IMR-90 (cell line): ENCODE data around the gene MAML3. TPM values are rescaled to one million over a fixed set of nuclear protein-coding genes. Genes with fewer than 3 reads are reported as not detected.

ENCODE experiments used
- ATAC-seq: fragments of 200-7000 bp; cut with Tn5 transposase; 2 replicates; pipeline ENCODE4 v1.9.1; 2020; ENCODE audit warnings: low read depth, mild to moderate bottlenecking, moderate library complexity
- BruUV-seq: library from RNA; stranded (reverse); fragments of 400-500 nt; replicated peaks from 2 replicates; lab custom pipeline; 2021; lab: Mats Ljungman, UMichigan
- CTCF ChIA-PET: fragments of 300-600 bp; formaldehyde crosslinking; extraction: SDS; loops from one replicate; lab custom pipeline; 2021; ENCODE audit warnings: antibody characterized with exemption; lab: Yijun Ruan, JAX
- POLR2A ChIA-PET: fragments of 300-600 bp; sonication (Branson Sonifier 250); formaldehyde crosslinking; loops from one replicate; lab custom pipeline; 2022; ENCODE audit warnings: antibody characterized with exemption; ENCODE audit not compliant: unreplicated experiment; lab: Charles Lee
- DNase-seq: peaks from one replicate; pipeline ENCODE4 v3.0.0; 2013
- H2AFZ ChIP-seq: replicated peaks from 2 replicates; pipeline ENCODE3; 2013; ENCODE audit warnings: low read length, mild to moderate bottlenecking; ENCODE audit not compliant: poor library complexity
- H2AK5ac ChIP-seq: 2 replicates; pipeline ENCODE4 v1.6.1; 2013; ENCODE audit warnings: low read depth, low read length, inconsistent platforms
- H2AK9ac ChIP-seq: replicated peaks from 2 replicates; pipeline ENCODE3; 2013; ENCODE audit warnings: mild to moderate bottlenecking, low read depth, low read length, moderate library complexity; ENCODE audit not compliant: poor library complexity
- H2BK120ac ChIP-seq: 2 replicates; pipeline ENCODE4 v1.6.1; 2013; ENCODE audit warnings: low read depth, low read length, inconsistent platforms
- H2BK15ac ChIP-seq: 3 replicates; pipeline ENCODE4 v1.6.1; 2013; ENCODE audit warnings: low read depth, low read length, inconsistent platforms
- H2BK20ac ChIP-seq: 2 replicates; pipeline ENCODE4 v1.6.1; 2013; ENCODE audit warnings: low read depth, mild to moderate bottlenecking, inconsistent platforms, low read length, moderate library complexity
- H2BK5ac ChIP-seq: 2 replicates; pipeline ENCODE4 v1.6.1; 2013; ENCODE audit warnings: mild to moderate bottlenecking, low read depth, low read length, inconsistent platforms; ENCODE audit not compliant: poor library complexity, severe bottlenecking
- H3K14ac ChIP-seq: replicated peaks from 2 replicates; pipeline ENCODE4 v1.6.1; 2013; ENCODE audit warnings: low read depth, low read length, inconsistent platforms
- H3K18ac ChIP-seq: 2 replicates; pipeline ENCODE4 v1.6.1; 2013; ENCODE audit warnings: low read depth, low read length, control low read depth
- H3K23ac ChIP-seq: 2 replicates; pipeline ENCODE4 v1.6.1; 2013; ENCODE audit warnings: low read depth, low read length, inconsistent platforms
- H3K27ac ChIP-seq: 2 replicates; pipeline ENCODE4 v1.5.1; 2013; ENCODE audit warnings: mild to moderate bottlenecking, control low read depth, low read length; ENCODE audit not compliant: insufficient read depth
- H3K27me3 ChIP-seq: 2 replicates; pipeline ENCODE4 v1.6.1; 2013; ENCODE audit warnings: low read length; ENCODE audit not compliant: control insufficient read depth, insufficient read depth
- H3K36me3 ChIP-seq: 2 replicates; pipeline ENCODE4 v1.6.1; 2013; ENCODE audit warnings: low read length, mixed read lengths; ENCODE audit not compliant: control insufficient read depth, insufficient read depth
- H3K4ac ChIP-seq: 2 replicates; pipeline ENCODE4 v1.6.1; 2013; ENCODE audit warnings: low read depth, low read length, inconsistent platforms
- H3K4me1 ChIP-seq: 2 replicates; pipeline ENCODE4 v1.6.1; 2013; ENCODE audit warnings: low read length, mixed read lengths; ENCODE audit not compliant: control insufficient read depth, insufficient read depth
- H3K4me2 ChIP-seq: 2 replicates; pipeline ENCODE4 v1.6.1; 2013; ENCODE audit warnings: low read depth, mild to moderate bottlenecking, control low read depth, low read length, moderate library complexity
- H3K4me3 ChIP-seq: 2 replicates; pipeline ENCODE4 v1.5.1; 2013; ENCODE audit warnings: low read depth, mild to moderate bottlenecking, control low read depth, low read length, moderate library complexity; ENCODE audit not compliant: insufficient read depth
- H3K56ac ChIP-seq: 2 replicates; pipeline ENCODE4 v1.6.1; 2013; ENCODE audit warnings: low read length, inconsistent platforms; ENCODE audit not compliant: insufficient read depth; ENCODE audit errors: extremely low read depth
- H3K79me1 ChIP-seq, 2 experiments: 2 replicates each; pipeline ENCODE4 v1.6.1; 2013; ENCODE audit warnings: low read length in 2 of 2, inconsistent platforms in 1 of 2, low read depth in 1 of 2
- H3K9ac ChIP-seq: 2 replicates; pipeline ENCODE4 v1.6.1; 2013; ENCODE audit warnings: low read depth, low read length, control low read depth
- H3K9me1 ChIP-seq: 2 replicates; pipeline ENCODE4 v1.6.1; 2013; ENCODE audit warnings: low read length, inconsistent platforms; ENCODE audit not compliant: insufficient read depth
- H3K9me3 ChIP-seq: 2 replicates; pipeline ENCODE4 v1.6.1; 2013; ENCODE audit warnings: low read length; ENCODE audit not compliant: control insufficient read depth, insufficient read depth
- H4K20me1 ChIP-seq: 2 replicates; pipeline ENCODE4 v1.6.1; 2013; ENCODE audit warnings: low read length, inconsistent platforms; ENCODE audit not compliant: insufficient read depth
- H4K5ac ChIP-seq: 2 replicates; pipeline ENCODE4 v1.6.1; 2013; ENCODE audit warnings: mild to moderate bottlenecking, low read depth, low read length, control low read depth
- H4K8ac ChIP-seq, 2 experiments: 2 replicates each; pipeline ENCODE4 v1.6.1; 2013; ENCODE audit warnings: low read depth in 2 of 2, low read length in 2 of 2, control low read depth in 1 of 2, inconsistent platforms in 1 of 2
- H4K91ac ChIP-seq: 2 replicates; pipeline ENCODE4 v1.6.1; 2013; ENCODE audit warnings: low read depth, low read length, inconsistent platforms; ENCODE audit not compliant: insufficient read depth
- BHLHE40 ChIP-seq: fragments of 150-350 bp; IDR thresholded peaks from 2 replicates; pipeline ENCODE4 v1.6.1; 2016; ENCODE audit warnings: mild to moderate bottlenecking, low read depth, low read length
- CEBPB ChIP-seq: IDR thresholded peaks from 2 replicates; pipeline ENCODE4 v1.6.1; 2012; ENCODE audit warnings: low read depth, low read length, improper control_type of control experiment
- CHD1 ChIP-seq: IDR thresholded peaks from 2 replicates; pipeline ENCODE4 v1.6.1; 2012; ENCODE audit warnings: low read depth, low read length, improper control_type of control experiment
- FOS ChIP-seq: fragments of 150-350 bp; IDR thresholded peaks from 2 replicates; pipeline ENCODE4 v1.6.1; 2016; ENCODE audit warnings: low read depth, low read length
- MAZ ChIP-seq: IDR thresholded peaks from 2 replicates; pipeline ENCODE4 v1.6.1; 2012; ENCODE audit warnings: low read depth, mild to moderate bottlenecking, low read length, improper control_type of control experiment, moderate library complexity, borderline replicate concordance
- MXI1 ChIP-seq: IDR thresholded peaks from 2 replicates; pipeline ENCODE4 v1.6.1; 2012; ENCODE audit warnings: low read depth, mild to moderate bottlenecking, low read length, moderate library complexity, borderline replicate concordance
- RAD21 ChIP-seq: IDR thresholded peaks from 2 replicates; pipeline ENCODE4 v1.6.1; 2012; ENCODE audit warnings: low read length, improper control_type of control experiment
- RCOR1 ChIP-seq: IDR thresholded peaks from 2 replicates; pipeline ENCODE4 v1.6.1; 2012; ENCODE audit warnings: mild to moderate bottlenecking, low read length, improper control_type of control experiment; ENCODE audit not compliant: insufficient replicate concordance
- SMC3 ChIP-seq: fragments of 150-350 bp; IDR thresholded peaks from 2 replicates; pipeline ENCODE4 v1.6.1; 2016; ENCODE audit warnings: low read depth, mild to moderate bottlenecking, antibody characterized with exemption, low read length, moderate library complexity
- USF2 ChIP-seq: fragments of 150-350 bp; IDR thresholded peaks from 2 replicates; pipeline ENCODE4 v1.6.1; 2017; ENCODE audit warnings: mild to moderate bottlenecking, antibody characterized with exemption, low read length, low read depth
- WGBS, 2 experiments: methylation state at CpG; one replicate each; pipeline versions ENCODE4 v1.1.5 to v1.1.7; 2013; ENCODE audit warnings: missing lambda C conversion rate in 2 of 2; ENCODE audit not compliant: insufficient read length in 1 of 2; ENCODE audit errors: extremely low coverage in 2 of 2; 5-methylcytosine and 5-hydroxymethylcytosine counted together
- dilution Hi-C: fragments of 300-500 bp; cut with HindIII; formaldehyde crosslinking; loops from one replicate; pipeline ENCODE4 v1.14.3; 2018; ENCODE audit warnings: low sequenced_read_pairs; ENCODE audit not compliant: unreplicated experiment
- in situ Hi-C: fragments of 300-500 bp; cut with MboI; formaldehyde crosslinking; loops from 3 replicates; pipeline ENCODE4 v1.14.3; 2019; ENCODE audit warnings: low sequenced_read_pairs, inconsistent platforms, mixed read lengths
- intact Hi-C: fragments of 100-400 bp; cut with micrococcal nuclease; formaldehyde crosslinking; loops from 2 replicates; pipeline ENCODE4 v1.10.0; 2022
- polyA plus RNA-seq, 3 experiments: library from polyadenylated mRNA; depleted of rRNA; stranded (reverse); fragments of >200 nt; gene quantifications; 2 replicates each; pipeline ENCODE4 v1.2.3, GENCODE V29; 2012; ENCODE audit warnings: low replicate concordance in 1 of 3
- total RNA-seq: library from RNA; depleted of rRNA; stranded (reverse); fragments of >200 nt; gene quantifications from 2 replicates; pipeline ENCODE4 v1.2.3, GENCODE V29; 2012

MAML3 gene
- total and polyA plus RNA-seq, 2 of the 4 experiments (the other 2 are of a cell fraction): 0.90 to 1.7 TPM

GRCh38 chr4:140003876-140004548, 150.0 kb downstream of the MAML3 start (continued):
- TF ChIP-seq CEBPB (no peak), RAD21 (no peak)

- no peaks in the 10 kb centered on the region for H3K36me3 ChIP-seq
- dilution Hi-C loops (no loop called here), in situ Hi-C loops (loop anchor here (25.0 kb wide), 2 partner anchors 612 to 862 kb away; no protein-coding TSS in a partner anchor), intact Hi-C loops (loop anchor here (5.0 kb wide), 2 partner anchors 98 to 268 kb away; no protein-coding TSS in a partner anchor)
- H3K4me1 ChIP-seq: peaks cover 2% of the 10 kb centered on the region; the same call in 1 of the 2 replicates
- no peak for TF ChIP-seq FOS
- no peak for TF ChIP-seq CHD1
- no peak for TF ChIP-seq MXI1
- no peak for TF ChIP-seq SMC3
- no peak for TF ChIP-seq BHLHE40
- no peak for TF ChIP-seq CEBPB
- no peak for TF ChIP-seq RCOR1
- no peak for TF ChIP-seq MAZ
- TF ChIP-seq USF2: no peak
- no peak for ATAC-seq
- WGBS, 2 experiments: no CpG with 5 or more reads among the region's 1 CpG
- no peak overlapping the region for H3K56ac ChIP-seq
- H3K9ac ChIP-seq: no peak overlapping the region
- H2AK9ac ChIP-seq: no peak overlapping the region
- H2AFZ ChIP-seq: no peak overlapping the region
- H2BK120ac ChIP-seq: no peak overlapping the region
- no peaks in the 10 kb centered on the region; the same call in 1 of the 2 replicates for H3K9me1 ChIP-seq
- no peak overlapping the region for H3K14ac ChIP-seq
- H3K9me3 ChIP-seq: no peaks in the 10 kb centered on the region
- no peaks in the 10 kb centered on the region for H4K20me1 ChIP-seq
- H3K4ac ChIP-seq: no peak overlapping the region
- no peaks in the 10 kb centered on the region for H3K27me3 ChIP-seq
- H3K4me2 ChIP-seq: no peak overlapping the region
- no peak overlapping the region for H2BK20ac ChIP-seq
- no peak overlapping the region for H3K27ac ChIP-seq
- H4K91ac ChIP-seq: no peak overlapping the region
- H3K18ac ChIP-seq: no peak overlapping the region
- H3K23ac ChIP-seq: no peak overlapping the region
- no peak overlapping the region for H3K4me3 ChIP-seq
- H2BK5ac ChIP-seq: no peak overlapping the region
- H4K5ac ChIP-seq: no peak overlapping the region
- no peak for DNase-seq
- POLR2A ChIA-PET: no interaction called here
- H4K8ac ChIP-seq: no peak overlapping the region
- 0 out of 4 replicates have a peak, but pooled peaks cover 0 to 7% of the 10 kb centered on the region in 2 experiments for H3K79me1 ChIP-seq
- H2BK15ac ChIP-seq: no peak overlapping the region
- no peak overlapping the region for H2AK5ac ChIP-seq
- CTCF ChIA-PET: interaction anchor here (0.8 kb wide), 1 partner anchor 343 kb away, joined by 3 read pairs; no protein-coding TSS in a partner anchor
- BruUV-seq: no TSS peak
Measured at GRCh38 chr4:140000232-140000631, 153.8 kb downstream of the MAML3 start.
